ENCODE results near the gene KIAA1549.

DNA sequence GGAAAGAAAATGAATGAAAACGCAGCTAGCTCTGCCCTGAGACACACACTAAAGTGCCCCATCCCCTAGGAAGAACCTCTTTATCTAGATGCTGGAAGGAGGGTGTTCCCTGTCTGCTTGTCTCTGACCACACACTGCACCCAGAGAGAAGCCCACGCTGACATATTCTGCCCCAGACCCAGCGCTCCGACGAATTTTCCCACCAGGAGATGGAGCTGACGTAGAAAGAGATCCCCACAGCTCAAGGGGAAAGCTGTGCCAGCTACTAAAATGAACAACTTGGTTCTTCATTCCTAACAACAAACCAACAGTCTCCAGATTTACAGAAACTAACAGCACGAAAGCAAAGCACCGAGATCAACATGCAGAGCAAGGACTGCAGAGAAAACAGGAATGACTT lies 73.3 kb downstream of the KIAA1549 start:
- TF ChIP-seq JUND (IDR thresholded peaks at IDR 0.05) (no peak), EGR1 (IDR thresholded peaks at IDR 0.05; ENCODE audit: low read depth in 2 of 2) (no peak), RAD21 (IDR thresholded peaks at IDR 0.05) (no peak), YY1 (IDR thresholded peaks at IDR 0.05) (no peak), TAF1 (conservative IDR thresholded peaks at IDR 0.05) (no peak), SP1 (IDR thresholded peaks at IDR 0.05) (no peak), RXRA (IDR thresholded peaks at IDR 0.05) (no peak)
- TF ChIP-seq, protein P1, sequence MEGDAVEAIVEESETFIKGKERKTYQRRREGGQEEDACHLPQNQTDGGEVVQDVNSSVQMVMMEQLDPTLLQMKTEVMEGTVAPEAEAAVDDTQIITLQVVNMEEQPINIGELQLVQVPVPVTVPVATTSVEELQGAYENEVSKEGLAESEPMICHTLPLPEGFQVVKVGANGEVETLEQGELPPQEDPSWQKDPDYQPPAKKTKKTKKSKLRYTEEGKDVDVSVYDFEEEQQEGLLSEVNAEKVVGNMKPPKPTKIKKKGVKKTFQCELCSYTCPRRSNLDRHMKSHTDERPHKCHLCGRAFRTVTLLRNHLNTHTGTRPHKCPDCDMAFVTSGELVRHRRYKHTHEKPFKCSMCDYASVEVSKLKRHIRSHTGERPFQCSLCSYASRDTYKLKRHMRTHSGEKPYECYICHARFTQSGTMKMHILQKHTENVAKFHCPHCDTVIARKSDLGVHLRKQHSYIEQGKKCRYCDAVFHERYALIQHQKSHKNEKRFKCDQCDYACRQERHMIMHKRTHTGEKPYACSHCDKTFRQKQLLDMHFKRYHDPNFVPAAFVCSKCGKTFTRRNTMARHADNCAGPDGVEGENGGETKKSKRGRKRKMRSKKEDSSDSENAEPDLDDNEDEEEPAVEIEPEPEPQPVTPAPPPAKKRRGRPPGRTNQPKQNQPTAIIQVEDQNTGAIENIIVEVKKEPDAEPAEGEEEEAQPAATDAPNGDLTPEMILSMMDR (IDR thresholded peaks at IDR 0.05; ENCODE audit: low read depth, low read length, missing input control): no peak
- TF ChIP-seq, protein P2, sequence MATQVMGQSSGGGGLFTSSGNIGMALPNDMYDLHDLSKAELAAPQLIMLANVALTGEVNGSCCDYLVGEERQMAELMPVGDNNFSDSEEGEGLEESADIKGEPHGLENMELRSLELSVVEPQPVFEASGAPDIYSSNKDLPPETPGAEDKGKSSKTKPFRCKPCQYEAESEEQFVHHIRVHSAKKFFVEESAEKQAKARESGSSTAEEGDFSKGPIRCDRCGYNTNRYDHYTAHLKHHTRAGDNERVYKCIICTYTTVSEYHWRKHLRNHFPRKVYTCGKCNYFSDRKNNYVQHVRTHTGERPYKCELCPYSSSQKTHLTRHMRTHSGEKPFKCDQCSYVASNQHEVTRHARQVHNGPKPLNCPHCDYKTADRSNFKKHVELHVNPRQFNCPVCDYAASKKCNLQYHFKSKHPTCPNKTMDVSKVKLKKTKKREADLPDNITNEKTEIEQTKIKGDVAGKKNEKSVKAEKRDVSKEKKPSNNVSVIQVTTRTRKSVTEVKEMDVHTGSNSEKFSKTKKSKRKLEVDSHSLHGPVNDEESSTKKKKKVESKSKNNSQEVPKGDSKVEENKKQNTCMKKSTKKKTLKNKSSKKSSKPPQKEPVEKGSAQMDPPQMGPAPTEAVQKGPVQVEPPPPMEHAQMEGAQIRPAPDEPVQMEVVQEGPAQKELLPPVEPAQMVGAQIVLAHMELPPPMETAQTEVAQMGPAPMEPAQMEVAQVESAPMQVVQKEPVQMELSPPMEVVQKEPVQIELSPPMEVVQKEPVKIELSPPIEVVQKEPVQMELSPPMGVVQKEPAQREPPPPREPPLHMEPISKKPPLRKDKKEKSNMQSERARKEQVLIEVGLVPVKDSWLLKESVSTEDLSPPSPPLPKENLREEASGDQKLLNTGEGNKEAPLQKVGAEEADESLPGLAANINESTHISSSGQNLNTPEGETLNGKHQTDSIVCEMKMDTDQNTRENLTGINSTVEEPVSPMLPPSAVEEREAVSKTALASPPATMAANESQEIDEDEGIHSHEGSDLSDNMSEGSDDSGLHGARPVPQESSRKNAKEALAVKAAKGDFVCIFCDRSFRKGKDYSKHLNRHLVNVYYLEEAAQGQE (IDR thresholded peaks at IDR 0.05): no peak
- TF ChIP-seq, protein P3, sequence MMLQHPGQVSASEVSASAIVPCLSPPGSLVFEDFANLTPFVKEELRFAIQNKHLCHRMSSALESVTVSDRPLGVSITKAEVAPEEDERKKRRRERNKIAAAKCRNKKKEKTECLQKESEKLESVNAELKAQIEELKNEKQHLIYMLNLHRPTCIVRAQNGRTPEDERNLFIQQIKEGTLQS (IDR thresholded peaks at IDR 0.05): no peak
- TF ChIP-seq, protein P4, sequence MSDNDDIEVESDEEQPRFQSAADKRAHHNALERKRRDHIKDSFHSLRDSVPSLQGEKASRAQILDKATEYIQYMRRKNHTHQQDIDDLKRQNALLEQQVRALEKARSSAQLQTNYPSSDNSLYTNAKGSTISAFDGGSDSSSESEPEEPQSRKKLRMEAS (IDR thresholded peaks at IDR 0.05): no peak
- TF ChIP-seq, protein P5, sequence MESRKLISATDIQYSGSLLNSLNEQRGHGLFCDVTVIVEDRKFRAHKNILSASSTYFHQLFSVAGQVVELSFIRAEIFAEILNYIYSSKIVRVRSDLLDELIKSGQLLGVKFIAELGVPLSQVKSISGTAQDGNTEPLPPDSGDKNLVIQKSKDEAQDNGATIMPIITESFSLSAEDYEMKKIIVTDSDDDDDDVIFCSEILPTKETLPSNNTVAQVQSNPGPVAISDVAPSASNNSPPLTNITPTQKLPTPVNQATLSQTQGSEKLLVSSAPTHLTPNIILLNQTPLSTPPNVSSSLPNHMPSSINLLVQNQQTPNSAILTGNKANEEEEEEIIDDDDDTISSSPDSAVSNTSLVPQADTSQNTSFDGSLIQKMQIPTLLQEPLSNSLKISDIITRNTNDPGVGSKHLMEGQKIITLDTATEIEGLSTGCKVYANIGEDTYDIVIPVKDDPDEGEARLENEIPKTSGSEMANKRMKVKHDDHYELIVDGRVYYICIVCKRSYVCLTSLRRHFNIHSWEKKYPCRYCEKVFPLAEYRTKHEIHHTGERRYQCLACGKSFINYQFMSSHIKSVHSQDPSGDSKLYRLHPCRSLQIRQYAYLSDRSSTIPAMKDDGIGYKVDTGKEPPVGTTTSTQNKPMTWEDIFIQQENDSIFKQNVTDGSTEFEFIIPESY (IDR thresholded peaks at IDR 0.05): no peak
